GM12872 (cell line): ENCODE measurements around the gene UTP14C.

Experiments
- TF ChIP-seq, protein P1 (sequence below): IDR thresholded peaks from 3 replicates; pipeline ENCODE4 v1.5.1; 2011; ENCODE audit warnings: low read depth, mild to moderate bottlenecking, low read length, moderate library complexity; ENCODE audit not compliant: insufficient read depth

Gene UTP14C, protein sequence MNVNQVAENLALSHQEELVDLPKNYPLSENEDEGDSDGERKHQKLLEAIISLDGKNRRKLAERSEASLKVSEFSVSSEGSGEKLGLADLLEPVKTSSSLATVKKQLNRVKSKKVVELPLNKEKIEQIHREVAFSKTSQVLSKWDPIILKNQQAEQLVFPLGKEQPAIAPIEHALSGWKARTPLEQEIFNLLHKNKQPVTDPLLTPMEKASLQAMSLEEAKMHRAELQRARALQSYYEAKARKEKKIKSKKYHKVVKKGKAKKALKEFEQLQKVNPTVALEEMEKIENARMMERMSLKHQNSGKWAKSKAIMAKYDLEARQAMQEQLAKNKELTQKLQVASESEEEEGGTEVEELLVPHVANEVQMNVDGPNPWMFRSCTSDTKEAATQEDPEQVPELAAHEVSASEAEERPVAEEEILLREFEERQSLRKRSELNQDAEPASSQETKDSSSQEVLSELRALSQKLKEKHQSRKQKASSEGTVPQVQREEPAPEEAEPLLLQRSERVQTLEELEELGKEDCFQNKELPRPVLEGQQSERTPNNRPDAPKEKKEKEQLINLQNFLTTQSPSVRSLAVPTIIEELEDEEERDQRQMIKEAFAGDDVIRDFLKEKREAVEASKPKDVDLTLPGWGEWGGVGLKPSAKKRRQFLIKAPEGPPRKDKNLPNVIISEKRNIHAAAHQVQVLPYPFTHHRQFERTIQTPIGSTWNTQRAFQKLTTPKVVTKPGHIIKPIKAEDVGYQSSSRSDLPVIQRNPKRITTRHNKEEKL

DNA sequence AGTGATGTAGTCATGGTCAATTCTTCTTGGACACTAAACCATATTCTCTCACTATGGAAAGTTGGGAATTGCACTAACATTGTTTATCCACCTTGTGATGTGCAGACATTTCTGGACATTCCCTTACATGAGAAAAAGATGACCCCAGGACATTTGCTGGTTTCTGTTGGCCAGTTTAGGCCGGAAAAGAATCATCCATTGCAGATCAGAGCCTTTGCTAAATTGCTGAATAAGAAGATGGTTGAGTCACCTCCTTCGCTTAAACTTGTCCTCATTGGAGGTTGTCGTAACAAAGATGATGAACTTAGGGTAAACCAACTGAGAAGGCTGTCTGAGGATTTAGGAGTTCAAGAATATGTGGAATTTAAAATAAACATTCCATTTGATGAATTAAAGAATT, at the start of gene UTP14C:
UTP14C (plus strand) TSS at position 211 of the 400 bp plus-strand sequence. CDS start 4,114 bp downstream, outside the sequence.
- TF ChIP-seq, protein P1, sequence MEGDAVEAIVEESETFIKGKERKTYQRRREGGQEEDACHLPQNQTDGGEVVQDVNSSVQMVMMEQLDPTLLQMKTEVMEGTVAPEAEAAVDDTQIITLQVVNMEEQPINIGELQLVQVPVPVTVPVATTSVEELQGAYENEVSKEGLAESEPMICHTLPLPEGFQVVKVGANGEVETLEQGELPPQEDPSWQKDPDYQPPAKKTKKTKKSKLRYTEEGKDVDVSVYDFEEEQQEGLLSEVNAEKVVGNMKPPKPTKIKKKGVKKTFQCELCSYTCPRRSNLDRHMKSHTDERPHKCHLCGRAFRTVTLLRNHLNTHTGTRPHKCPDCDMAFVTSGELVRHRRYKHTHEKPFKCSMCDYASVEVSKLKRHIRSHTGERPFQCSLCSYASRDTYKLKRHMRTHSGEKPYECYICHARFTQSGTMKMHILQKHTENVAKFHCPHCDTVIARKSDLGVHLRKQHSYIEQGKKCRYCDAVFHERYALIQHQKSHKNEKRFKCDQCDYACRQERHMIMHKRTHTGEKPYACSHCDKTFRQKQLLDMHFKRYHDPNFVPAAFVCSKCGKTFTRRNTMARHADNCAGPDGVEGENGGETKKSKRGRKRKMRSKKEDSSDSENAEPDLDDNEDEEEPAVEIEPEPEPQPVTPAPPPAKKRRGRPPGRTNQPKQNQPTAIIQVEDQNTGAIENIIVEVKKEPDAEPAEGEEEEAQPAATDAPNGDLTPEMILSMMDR: no peak

DNA sequence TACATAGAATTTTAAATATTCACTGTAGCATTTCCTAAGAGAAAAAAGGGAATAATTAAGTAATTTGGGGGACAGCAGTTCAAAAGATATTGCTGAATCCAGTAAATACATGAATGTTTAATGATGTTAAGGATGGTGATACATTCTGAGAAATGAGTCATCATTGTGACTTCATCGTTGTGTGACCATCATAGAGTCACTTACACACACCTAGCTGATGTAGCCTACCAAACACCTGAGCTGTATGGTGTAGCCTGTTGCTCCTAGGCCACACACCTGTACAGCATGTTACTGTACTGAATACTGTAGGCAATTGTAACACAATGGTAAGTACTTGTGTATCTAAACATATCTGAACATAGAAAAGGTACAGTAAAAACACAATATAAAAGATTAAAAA, 48.1 kb upstream of the UTP14C start:
- TF ChIP-seq, protein P1: no peak

DNA sequence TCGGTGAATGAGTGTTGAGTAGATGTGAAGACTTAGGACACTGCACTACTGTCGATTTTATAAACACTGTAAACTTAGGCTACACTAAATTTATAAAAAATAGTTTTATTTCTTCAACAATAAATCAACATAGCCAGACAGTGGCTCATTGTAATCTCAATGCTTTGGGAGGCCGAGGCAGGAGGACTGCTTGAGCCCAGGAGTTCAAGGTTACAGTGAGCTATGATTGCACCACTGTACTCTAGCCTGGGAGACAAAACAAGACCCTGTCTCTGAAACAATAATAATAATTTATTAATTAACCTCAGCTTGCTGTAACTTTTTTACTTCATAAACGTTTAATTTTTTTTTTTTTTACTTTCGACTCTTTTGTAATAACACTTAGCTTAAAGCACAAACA, 47.6 kb upstream of the UTP14C start:
- TF ChIP-seq, protein P1: no peak

DNA sequence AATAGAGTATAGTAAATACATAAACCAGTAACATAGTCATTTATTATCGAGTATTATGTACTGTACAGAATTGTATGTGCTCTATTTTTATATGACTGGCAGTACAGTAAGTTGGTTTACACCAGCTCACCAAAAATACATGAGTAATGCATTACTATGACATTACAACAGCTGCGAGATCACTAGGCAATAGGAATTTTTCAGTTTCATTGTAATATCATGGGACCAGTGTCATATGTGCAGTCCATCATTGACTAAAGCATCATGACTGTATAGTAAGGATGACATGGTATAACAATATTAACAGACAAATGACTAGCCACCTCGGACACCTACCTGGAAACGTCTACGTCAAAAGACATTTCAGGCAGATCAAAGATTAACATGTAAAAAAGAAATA, 46.9 kb upstream of the UTP14C start:
- TF ChIP-seq, protein P1: no peak

DNA sequence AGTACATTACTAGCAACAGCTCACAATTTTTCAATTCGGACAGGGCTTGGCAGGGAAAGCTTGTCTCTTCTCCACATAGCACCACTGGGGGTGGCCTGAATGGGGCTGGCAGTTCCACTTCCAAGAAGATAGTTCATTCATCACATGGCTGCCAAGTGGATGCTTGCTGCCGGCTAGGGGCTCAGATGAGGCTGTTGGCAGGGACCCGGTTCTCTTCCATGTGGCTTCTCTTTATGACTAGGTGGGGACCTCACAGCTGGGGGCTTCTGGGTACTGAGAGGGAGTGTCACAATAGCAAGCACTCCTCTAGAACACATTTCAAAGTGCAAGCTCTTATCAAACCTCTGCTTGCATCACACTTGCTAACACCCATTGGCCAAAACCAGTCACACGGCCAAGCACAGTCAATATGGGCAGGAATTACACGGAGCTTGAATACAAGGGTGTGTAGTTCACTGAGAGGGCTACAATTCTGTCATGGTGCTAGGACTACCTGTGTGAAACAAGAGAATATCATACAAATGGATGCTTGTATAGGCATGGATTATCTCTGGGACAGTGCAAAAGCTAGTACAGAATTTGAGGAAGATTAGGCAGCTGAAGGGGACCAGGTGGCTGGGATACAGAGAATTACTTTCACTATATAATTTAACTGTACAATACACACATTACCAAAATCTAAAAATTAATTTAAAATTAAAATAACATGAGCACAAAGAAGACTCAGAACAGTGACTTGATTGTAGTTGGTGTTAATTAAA, 45.5 kb upstream of the UTP14C start:
- TF ChIP-seq, protein P1: no peak

DNA sequence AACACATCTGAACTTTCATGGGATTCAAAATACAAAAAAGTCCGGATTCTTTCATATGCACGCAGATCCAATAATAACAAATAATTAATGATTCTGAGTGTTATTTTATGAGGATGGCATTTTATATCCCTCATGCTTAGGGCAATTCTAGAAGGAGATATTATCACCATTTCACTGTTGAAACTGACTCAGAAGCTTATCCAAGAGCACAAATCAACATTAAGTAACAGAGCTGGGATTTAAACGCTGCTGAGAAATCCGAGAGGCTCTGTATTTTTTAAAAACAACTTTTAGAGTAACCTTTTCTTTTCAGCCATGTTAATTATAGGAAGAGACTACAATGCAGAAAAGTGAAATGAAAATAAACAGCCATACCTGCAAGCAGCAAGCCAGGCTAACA, 43.6 kb upstream of the UTP14C start:
- TF ChIP-seq, protein P1: no peak

DNA sequence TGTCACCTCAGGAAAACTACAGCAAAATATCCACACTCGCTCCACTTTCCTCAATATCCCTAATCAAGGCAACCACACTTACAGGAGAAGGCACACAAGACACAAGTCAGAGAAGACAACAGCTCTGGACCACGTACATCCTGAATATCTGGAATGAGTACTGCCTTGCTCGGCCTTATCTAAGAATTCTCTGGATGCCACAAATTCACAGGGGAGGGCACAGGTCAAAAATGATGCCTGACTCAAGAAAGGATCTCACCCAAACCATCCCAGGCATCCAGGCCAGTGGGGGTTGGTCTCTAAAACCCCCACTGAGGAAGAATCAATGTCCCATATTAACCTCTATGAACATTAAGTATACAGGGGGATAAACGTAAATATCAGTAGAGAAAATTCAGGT, 43.1 kb upstream of the UTP14C start:
- TF ChIP-seq, protein P1: no peak
